ENCODE data around the gene PARVA.

DNA sequence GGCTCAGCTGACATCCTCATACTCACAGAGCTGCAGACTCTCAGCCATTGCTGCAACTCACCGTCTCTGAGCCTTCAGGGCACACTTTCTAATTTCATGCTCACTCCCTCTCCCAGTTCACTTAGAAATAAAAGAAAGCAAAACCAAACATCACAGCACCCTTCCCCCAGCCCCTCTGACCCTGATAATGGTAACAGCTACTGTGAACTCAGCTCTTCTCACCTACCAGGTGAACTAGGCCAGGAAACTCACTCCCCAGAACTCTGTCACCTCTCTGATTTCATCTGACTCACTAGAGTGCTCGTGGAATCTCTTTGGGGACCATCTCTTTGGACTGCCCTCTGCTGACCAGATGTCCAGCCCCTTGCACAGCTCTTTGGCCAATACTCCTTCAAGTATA, 14.5 kb upstream of the PARVA start:
- TF ChIP-seq TP53 (CRISPR knock-in tag; IDR thresholded peaks at IDR 0.05) (no peak), POLR2A (IDR thresholded peaks at IDR 0.05; ENCODE audit: low read length) (no peak), CTCF (IDR thresholded peaks at IDR 0.05) (no peak), NR3C1 (IDR thresholded peaks at IDR 0.05) (no peak), ZSCAN20 (CRISPR knock-in tag; IDR thresholded peaks at IDR 0.05) (no peak), CEBPB (IDR thresholded peaks at IDR 0.05) (no peak)

All from A549 (cell line).